ENCODE measurements around the gene LPCAT4. TPM values are rescaled to one million over a fixed set of nuclear protein-coding genes. Genes with fewer than 3 reads are reported as not detected.

Gene LPCAT4
- total and polyA plus RNA-seq, 2 donors (not counting 3 experiments of a cell fraction or from before 2014, with no cell fraction given): 49.3 to 51.3 TPM

DNA sequence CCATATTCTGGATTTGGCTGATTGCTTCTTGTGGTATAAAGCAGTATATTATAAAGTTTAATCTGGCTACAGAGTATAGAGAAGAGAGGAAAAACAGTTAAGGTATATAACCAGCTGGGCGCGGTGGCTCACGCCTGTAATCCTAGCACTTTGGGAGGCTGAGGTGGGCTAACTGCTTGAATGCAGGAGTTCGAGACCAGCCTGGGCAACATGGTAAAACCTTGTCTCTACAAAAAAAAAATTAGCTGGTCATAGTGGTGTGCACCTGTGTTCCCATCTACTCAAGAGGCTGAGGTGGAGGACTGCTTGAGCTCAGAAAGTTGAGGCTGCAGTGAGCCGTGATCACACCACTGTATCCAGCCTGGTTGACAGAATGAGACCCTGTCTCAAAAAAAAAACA is 36.7 kb downstream of the LPCAT4 start:
- ChIA-PET CTCF (interaction anchor here (0.7 to 2.1 kb wide), 5 partner anchors 9 to 86 kb away, joined by 3 to 10 read pairs (median 4); partner anchors contain the start of genes LPCAT4, NOP10 and NUTM1), POLR2A (interaction anchor here (0.6 to 1.5 kb wide), 2 partner anchors 8 to 9 kb away, joined by 3 to 6 read pairs; partner anchors contain the start of gene SLC12A6)
- peaks cover 1% of the 10 kb centered on the region for H3K79me2 ChIP-seq (ENCODE audit: control insufficient read depth, insufficient read depth, low read length)
- no peak overlapping the region for H3K9ac ChIP-seq (replicated peaks; ENCODE audit: extremely low read depth, insufficient read depth, low read length)
- dilution Hi-C loops (cut with MboI; ENCODE audit: extremely low pct_ligation_motif_present, low sequenced_read_pairs) (no loop called here), intact Hi-C loops (cut with micrococcal nuclease) (no loop called here)
- TF ChIP-seq, protein P1, sequence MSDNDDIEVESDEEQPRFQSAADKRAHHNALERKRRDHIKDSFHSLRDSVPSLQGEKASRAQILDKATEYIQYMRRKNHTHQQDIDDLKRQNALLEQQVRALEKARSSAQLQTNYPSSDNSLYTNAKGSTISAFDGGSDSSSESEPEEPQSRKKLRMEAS (IDR thresholded peaks at IDR 0.05; ENCODE audit: insufficient read depth, insufficient read length): no peak
- no peak for TF ChIP-seq JUN (IDR thresholded peaks at IDR 0.05; ENCODE audit: borderline replicate concordance, insufficient read depth, insufficient read length, low read depth)
- TF ChIP-seq, protein P2, sequence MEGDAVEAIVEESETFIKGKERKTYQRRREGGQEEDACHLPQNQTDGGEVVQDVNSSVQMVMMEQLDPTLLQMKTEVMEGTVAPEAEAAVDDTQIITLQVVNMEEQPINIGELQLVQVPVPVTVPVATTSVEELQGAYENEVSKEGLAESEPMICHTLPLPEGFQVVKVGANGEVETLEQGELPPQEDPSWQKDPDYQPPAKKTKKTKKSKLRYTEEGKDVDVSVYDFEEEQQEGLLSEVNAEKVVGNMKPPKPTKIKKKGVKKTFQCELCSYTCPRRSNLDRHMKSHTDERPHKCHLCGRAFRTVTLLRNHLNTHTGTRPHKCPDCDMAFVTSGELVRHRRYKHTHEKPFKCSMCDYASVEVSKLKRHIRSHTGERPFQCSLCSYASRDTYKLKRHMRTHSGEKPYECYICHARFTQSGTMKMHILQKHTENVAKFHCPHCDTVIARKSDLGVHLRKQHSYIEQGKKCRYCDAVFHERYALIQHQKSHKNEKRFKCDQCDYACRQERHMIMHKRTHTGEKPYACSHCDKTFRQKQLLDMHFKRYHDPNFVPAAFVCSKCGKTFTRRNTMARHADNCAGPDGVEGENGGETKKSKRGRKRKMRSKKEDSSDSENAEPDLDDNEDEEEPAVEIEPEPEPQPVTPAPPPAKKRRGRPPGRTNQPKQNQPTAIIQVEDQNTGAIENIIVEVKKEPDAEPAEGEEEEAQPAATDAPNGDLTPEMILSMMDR (IDR thresholded peaks at IDR 0.05; ENCODE audit: extremely low read depth in 1 of 2, insufficient read depth in 1 of 2, low read depth in 1 of 2, low read length in 2 of 2): no peak
- TF ChIP-seq FOS (IDR thresholded peaks at IDR 0.05; ENCODE audit: borderline replicate concordance, insufficient read depth, low read length): no peak
- TF ChIP-seq GATA2 (IDR thresholded peaks at IDR 0.05; ENCODE audit: insufficient read depth, insufficient read length, low read depth, low read length): no peak
- TF ChIP-seq POLR2A (IDR thresholded peaks at IDR 0.05; ENCODE audit: low read depth, low read length): no peak
- TF ChIP-seq EZH2 (IDR thresholded peaks at IDR 0.05; ENCODE audit: borderline replicate concordance, low read depth, low read length, severe bottlenecking): no peak
- TF ChIP-seq MYC (IDR thresholded peaks at IDR 0.05; ENCODE audit: low read depth, low read length): no peak
- TF ChIP-seq POLR2AphosphoS5 (IDR thresholded peaks at IDR 0.05; ENCODE audit: insufficient read depth, low read depth, low read length): no peak
- no peaks in the 10 kb centered on the region for H3K27me3 ChIP-seq (ENCODE audit: control insufficient read depth in 2 of 2, insufficient read depth in 2 of 2, low read length in 2 of 2)
- no peaks in the 10 kb centered on the region for H3K9me1 ChIP-seq (replicated peaks; ENCODE audit: control insufficient read depth, extremely low read depth, insufficient read depth, low read length)
- no peaks in the 10 kb centered on the region for H4K20me1 ChIP-seq (replicated peaks; ENCODE audit: control insufficient read depth, extremely low read depth, insufficient read depth, low read length)
- no peaks in the 10 kb centered on the region for H3K9me3 ChIP-seq (replicated peaks; ENCODE audit: control insufficient read depth, insufficient read depth, low read length)
- BruUV-seq (replicated peaks): no TSS peak
- H3K4me3 ChIP-seq (replicated peaks in 1 of 3; ENCODE audit: insufficient read depth in 1 of 3, low read depth in 1 of 3, low read length in 3 of 3): no peak overlapping the region
- H3K27ac ChIP-seq (ENCODE audit: insufficient read depth, low read depth, low read length): no peak overlapping the region
- no peak overlapping the region for H2AFZ ChIP-seq (ENCODE audit: low read depth, low read length)
- no peak for FAIRE-seq
- no peak for DNase-seq (ENCODE audit: low read depth, low spot score)
- H3K36me3 ChIP-seq (ENCODE audit: control insufficient read depth in 2 of 2, extremely low read depth in 1 of 2, insufficient read depth in 2 of 2, low read length in 2 of 2): no peaks in the 10 kb centered on the region
- no peak overlapping the region for H3K4me2 ChIP-seq (ENCODE audit: insufficient read depth, low read length)
- H3K4me1 ChIP-seq (ENCODE audit: control insufficient read depth, extremely low read depth, insufficient read depth, low read length): peaks cover 14% of the 10 kb centered on the region

All from endothelial cell of umbilical vein (primary cell).